Endothelial cell (in vitro differentiated cells): Measurements from ENCODE around the gene FRMD4A. TPM values are rescaled to one million over a fixed set of nuclear protein-coding genes. Genes with fewer than 3 reads are reported as not detected.

Experiments used
- DNase-seq: peaks from one replicate; pipeline ENCODE4 v3.0.0; 2021; ENCODE audit warnings: low spot score
- H3K27ac Mint-ChIP-seq: one replicate; pipeline ENCODE4 v1.8.0; 2021; ENCODE audit warnings: mixed read lengths, inconsistent platforms; ENCODE audit not compliant: unreplicated experiment
- H3K27me3 Mint-ChIP-seq: one replicate; pipeline ENCODE4 v1.8.0; 2021; ENCODE audit warnings: mild to moderate bottlenecking, moderate library complexity, mixed read lengths, inconsistent platforms; ENCODE audit not compliant: unreplicated experiment
- H3K36me3 Mint-ChIP-seq: one replicate; pipeline ENCODE4 v1.8.0; 2021; ENCODE audit warnings: mild to moderate bottlenecking, low read depth, mixed read lengths, inconsistent platforms; ENCODE audit not compliant: unreplicated experiment
- H3K4me1 Mint-ChIP-seq: one replicate; pipeline ENCODE4 v1.8.0; 2021; ENCODE audit warnings: mild to moderate bottlenecking, mixed read lengths, inconsistent platforms; ENCODE audit not compliant: unreplicated experiment
- H3K4me3 Mint-ChIP-seq: one replicate; pipeline ENCODE4 v1.8.0; 2021; ENCODE audit warnings: mild to moderate bottlenecking, mixed read lengths, inconsistent platforms; ENCODE audit not compliant: unreplicated experiment
- H3K9me3 Mint-ChIP-seq: one replicate; pipeline ENCODE4 v1.8.0; 2021; ENCODE audit warnings: mixed read lengths, inconsistent platforms; ENCODE audit not compliant: unreplicated experiment
- total RNA-seq: library from RNA; stranded (reverse); fragmentation: NEBNext Ultra II Directional; extraction: Animal tissue kit (Norgen Biotek cat#: 25700); gene quantifications from one replicate; pipeline ENCODE4 v1.2.1, GENCODE V29; 2021; ENCODE audit not compliant: unreplicated experiment
- TF ChIP-seq, protein P1 (sequence below): fragments of 200-600 bp; sonication (generic); IDR thresholded peaks from one replicate; pipeline ENCODE4 v1.5.0; 2021; ENCODE audit warnings: antibody characterized with exemption; ENCODE audit not compliant: unreplicated experiment

The FRMD4A gene
- total RNA-seq, 1 donor from 2014 or later = 68.9 TPM

DNA sequence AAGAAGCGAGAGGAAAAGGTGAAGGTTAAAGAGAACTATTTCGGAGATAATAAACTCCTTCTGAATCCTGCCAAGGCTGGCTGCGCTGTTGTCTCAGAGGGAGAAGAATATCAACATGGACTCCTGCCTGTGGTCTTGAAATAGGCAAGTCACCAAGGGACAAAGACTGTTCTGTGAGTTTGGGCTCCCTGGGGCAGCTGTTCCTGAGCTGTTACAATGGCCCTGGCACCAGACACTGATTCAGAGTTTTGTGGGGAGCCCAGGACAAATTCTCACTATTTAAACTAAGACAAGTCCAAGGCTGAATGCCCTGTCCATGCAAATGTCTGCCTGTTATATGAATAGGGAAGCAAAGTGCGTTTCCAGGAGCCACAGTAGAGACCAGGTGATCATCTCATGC, 662.6 kb downstream of the FRMD4A start:
- Mint-ChIP-seq H3K4me3 (no peak overlapping the region), H3K4me1 (peaks cover 24% of the 10 kb centered on the region), H3K9me3 (no peaks in the 10 kb centered on the region), H3K36me3 (peaks cover 46% of the 10 kb centered on the region), H3K27me3 (peaks cover 2% of the 10 kb centered on the region), H3K27ac (peak overlapping the region; percentile 45)
- TF ChIP-seq, protein P1, sequence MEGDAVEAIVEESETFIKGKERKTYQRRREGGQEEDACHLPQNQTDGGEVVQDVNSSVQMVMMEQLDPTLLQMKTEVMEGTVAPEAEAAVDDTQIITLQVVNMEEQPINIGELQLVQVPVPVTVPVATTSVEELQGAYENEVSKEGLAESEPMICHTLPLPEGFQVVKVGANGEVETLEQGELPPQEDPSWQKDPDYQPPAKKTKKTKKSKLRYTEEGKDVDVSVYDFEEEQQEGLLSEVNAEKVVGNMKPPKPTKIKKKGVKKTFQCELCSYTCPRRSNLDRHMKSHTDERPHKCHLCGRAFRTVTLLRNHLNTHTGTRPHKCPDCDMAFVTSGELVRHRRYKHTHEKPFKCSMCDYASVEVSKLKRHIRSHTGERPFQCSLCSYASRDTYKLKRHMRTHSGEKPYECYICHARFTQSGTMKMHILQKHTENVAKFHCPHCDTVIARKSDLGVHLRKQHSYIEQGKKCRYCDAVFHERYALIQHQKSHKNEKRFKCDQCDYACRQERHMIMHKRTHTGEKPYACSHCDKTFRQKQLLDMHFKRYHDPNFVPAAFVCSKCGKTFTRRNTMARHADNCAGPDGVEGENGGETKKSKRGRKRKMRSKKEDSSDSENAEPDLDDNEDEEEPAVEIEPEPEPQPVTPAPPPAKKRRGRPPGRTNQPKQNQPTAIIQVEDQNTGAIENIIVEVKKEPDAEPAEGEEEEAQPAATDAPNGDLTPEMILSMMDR = no peak
- DNase-seq = no peak

DNA sequence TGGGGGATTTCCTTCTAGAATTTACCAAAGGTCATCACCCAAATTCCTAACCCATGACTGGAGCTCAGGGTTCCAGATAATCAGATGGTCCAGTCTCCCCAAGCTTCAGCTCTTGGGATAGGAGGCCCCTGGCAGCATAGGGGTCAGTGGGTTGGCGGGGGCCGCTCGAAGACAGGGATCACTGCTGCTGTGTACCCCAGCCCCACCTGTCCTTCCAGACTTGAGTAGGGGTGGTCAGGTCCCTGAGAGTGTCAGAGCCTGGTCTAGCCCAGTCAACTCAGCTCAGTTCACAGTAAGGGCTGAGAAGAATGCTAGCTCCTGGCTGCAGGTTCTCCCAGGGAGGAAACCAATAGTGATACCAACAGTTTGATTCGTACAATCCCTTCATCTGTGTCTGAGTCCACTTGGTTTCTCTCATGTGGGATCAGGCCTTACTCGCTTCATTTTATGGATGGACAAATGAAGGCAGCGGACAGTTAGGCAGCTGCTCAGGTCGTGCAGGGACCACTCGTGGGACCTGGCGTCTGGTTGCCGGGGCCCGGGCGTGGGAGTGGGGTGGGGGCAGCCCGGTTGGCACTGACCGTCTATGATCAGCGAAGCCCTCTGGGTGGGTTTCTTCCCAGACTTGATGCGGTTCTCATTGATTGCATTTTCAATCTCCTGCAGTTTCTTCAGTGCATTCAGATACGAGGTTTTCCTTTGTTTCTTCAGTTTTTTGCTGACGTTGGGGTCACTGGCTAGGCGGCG, 665.0 kb downstream of the FRMD4A start:
- Mint-ChIP-seq H3K9me3 (no peaks in the 10 kb centered on the region), H3K4me1 (peaks cover 26% of the 10 kb centered on the region), H3K27ac (no peak overlapping the region), H3K4me3 (no peak overlapping the region), H3K27me3 (peaks cover 2% of the 10 kb centered on the region), H3K36me3 (peaks cover 50% of the 10 kb centered on the region)
- TF ChIP-seq, protein P1 = no peak
- no peak for DNase-seq

DNA sequence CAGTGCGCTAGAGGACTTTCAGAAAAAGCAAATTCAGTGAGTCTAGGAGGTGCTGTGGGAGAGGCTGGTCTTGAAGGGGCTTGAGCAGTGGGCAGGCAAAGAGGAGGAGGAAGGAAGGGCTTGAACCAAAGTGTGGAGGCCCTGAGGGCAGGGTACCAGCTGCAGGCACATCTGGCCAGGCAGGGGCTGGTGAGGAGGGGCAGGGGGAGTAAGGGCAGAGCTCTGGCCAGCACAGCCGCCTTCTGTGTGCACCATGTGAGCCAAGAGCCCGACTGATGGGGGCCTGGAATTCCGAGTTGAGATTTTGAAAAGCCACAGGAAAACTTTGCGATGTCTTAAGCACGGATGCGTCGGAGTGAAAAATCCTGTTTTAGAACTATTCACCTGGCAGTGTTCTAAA, 669.5 kb downstream of the FRMD4A start:
- no peak for DNase-seq
- Mint-ChIP-seq H3K27ac (peak overlapping the region; percentile 21), H3K27me3 (no peaks in the 10 kb centered on the region), H3K4me1 (peaks cover 22% of the 10 kb centered on the region), H3K4me3 (no peak overlapping the region), H3K36me3 (peaks cover 36% of the 10 kb centered on the region), H3K9me3 (no peaks in the 10 kb centered on the region)
- TF ChIP-seq, protein P1 = no peak

DNA sequence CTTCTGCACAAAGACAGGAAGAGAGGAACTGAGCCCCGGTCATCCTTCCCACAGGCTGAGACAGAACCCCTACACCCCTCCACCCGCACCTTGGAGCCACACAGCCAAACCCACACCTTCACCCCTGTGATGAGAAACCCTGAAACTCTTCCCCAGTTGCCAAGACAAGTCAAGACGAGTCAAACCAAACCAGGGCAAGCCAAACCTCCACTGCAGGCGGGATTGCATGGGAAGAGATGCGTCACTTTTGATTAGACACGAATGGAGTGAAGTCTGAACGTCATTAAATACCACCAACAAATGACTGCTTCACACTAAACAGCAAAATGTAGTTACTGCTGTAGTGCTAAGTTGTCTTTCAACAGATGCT, 670.2 kb downstream of the FRMD4A start:
- no peak for DNase-seq
- TF ChIP-seq, protein P1 = no peak
- Mint-ChIP-seq H3K4me3 (peak overlapping the region; percentile 37), H3K36me3 (peaks cover 40% of the 10 kb centered on the region), H3K9me3 (no peaks in the 10 kb centered on the region), H3K27me3 (no peaks in the 10 kb centered on the region), H3K27ac (peak overlapping the region; percentile 85), H3K4me1 (peaks cover 22% of the 10 kb centered on the region)

DNA sequence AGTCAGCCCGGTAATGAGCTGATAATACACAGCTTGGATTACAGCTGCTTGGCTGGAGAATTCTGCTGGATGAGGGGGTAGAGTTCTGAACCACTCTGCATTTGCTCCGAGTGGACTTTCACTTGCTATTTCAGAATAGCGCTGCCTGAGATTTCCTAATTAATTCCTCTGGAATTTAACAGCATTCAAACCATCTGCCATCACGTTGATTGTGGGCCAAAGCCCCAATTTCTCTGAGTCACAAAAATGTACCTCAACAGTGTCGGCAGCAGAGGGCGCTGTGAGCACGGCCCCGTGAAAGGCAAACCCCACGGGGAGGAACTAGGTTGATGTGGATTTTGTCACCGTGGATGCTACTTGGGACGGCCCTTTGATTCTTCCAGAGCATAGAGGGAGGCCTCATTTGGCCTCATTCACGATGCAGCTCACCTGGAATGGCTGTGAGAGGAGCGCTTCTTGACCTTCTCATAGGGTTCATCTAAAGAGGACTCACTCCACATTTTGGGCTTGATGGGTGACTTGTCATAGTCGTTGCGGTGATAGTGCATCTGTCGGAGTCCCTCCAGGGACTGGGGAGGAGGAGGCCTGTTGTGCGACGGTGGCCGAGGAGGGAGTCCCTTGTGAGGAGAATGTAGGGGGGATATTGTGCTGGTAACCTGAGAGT, 670.7 kb downstream of the FRMD4A start:
- Mint-ChIP-seq H3K9me3 (no peaks in the 10 kb centered on the region), H3K36me3 (peaks cover 40% of the 10 kb centered on the region), H3K27me3 (no peaks in the 10 kb centered on the region), H3K27ac (peak overlapping the region; percentile 85), H3K4me1 (peaks cover 22% of the 10 kb centered on the region), H3K4me3 (peak overlapping the region; percentile 37)
- TF ChIP-seq, protein P1 = peak; percentile 97
- DNase-seq = peak; percentile 65
